GM19193 (cell line): ENCODE data around the gene PRM3.

Experiments
- POLR2A ChIP-seq: IDR thresholded peaks from 4 replicates; pipeline ENCODE4 v1.6.1; 2011; ENCODE audit not compliant: insufficient read depth, insufficient read length; ENCODE audit errors: extremely low read depth

Gene PRM3

DNA sequence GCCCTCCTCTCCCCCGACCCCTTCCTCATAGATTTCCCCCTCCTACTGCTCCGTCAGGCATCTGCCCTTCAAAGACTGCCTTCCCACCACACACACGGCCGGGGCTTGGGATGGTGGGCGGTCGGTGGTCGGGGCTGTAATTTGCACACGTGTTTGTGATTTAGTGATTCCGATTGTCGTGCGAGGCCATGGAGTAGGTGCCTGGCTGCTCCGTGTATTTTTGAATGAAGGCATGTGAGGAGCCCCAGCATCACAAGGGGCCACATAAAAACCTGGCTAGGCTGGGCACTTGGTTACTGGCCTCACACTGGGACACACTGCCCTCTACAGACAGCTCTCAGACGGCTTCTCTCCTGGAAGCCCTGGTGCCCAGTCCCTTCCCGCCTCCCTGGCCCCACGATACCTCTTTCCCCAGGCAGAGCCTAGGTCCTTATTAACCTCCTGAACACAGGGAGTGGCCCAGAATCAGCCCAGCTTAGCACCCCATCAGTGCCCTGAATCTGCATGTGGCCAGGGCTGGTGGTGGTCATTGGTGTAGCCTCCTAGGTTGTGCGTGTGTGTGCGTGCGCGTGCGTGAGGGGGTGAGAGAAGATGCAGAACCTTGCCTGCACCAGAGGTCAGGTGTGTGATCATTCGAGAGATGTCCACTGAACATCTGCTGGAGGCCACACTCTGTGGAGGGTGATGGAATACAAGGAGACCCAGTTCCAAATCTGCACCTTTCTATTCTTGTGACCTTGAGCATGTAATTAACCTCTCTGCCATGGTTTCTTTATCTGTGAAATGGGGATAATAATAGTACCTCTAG lies 16.1 kb downstream of the PRM3 start:
- TF ChIP-seq POLR2A: no peak

DNA sequence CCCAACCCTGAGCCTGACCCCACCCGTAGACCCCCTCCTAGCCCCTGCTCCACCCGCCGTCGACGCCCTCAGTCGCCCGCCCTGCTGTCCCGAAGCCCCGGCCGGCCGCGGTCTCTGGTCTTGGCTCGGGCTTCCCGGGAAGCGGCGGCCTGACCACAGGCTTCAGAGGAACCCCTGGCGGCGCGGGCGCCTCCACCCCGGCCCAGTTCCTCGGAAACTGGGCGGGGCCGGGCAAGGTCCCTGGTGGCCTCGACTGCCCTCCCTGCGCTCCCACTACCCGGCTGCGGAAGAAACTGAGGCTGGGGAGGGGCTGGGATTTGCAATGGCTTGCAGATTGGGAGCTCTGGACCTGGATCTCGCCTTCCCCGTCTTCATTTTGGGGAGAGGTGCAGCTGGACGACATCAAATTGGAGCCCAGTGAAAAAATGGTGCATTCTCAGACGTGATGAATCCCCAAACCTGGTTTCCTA lies 16.7 kb downstream of the PRM3 start:
- TF ChIP-seq POLR2A: no peak

DNA sequence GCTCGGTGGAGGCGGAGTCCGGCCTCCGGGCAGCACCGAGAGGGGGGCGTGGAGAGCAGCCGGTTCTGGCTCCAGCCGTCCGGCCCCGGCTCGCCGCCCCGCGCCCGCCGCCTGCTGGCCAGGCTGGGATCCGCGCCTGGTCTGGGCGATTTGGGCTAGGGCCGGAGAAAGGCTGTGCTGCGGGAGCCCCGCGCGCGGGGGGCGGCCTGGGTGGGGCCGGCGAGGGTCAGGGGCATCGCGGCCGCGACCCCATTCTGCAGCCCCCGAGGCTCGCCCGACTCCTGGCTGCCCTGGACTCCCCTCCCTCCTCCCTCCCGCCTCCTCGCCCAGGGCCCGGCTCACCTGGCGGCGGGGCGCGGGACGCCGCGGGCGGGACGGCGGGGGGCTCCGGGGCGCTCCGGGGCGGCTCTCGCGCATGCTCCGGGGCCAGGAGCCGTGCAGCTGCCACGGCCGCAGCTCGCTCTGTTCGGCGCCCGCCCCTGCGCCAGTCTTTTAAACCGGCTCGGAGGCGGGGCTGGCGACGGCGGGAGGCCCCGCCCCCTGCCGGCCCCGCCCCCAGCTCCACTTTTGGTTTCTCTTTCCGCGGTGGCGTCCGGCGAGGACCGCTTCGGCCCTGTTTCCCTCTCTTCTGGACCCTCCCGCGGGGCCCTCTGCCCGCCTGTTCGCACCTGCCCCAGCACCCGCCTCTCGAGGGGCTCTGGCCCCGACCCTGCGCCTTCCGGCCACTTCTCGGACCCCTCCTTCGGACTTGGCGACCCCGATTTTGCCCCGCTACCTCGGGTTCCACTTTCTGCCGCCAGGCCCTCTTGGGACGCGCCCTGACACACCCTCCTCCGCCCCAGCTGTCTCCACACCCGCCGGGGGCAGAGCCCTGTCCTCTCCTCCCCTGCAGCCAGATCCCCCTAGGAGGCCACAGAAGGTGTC lies 17.4 kb downstream of the PRM3 start, which contains the start of gene SOCS1:
Gene SOCS1, minus strand, starts transcription at position 468 of the 924 bp plus-strand sequence. CDS start 726 bp downstream, outside the sequence.
- TF ChIP-seq POLR2A: peak; percentile 99

DNA sequence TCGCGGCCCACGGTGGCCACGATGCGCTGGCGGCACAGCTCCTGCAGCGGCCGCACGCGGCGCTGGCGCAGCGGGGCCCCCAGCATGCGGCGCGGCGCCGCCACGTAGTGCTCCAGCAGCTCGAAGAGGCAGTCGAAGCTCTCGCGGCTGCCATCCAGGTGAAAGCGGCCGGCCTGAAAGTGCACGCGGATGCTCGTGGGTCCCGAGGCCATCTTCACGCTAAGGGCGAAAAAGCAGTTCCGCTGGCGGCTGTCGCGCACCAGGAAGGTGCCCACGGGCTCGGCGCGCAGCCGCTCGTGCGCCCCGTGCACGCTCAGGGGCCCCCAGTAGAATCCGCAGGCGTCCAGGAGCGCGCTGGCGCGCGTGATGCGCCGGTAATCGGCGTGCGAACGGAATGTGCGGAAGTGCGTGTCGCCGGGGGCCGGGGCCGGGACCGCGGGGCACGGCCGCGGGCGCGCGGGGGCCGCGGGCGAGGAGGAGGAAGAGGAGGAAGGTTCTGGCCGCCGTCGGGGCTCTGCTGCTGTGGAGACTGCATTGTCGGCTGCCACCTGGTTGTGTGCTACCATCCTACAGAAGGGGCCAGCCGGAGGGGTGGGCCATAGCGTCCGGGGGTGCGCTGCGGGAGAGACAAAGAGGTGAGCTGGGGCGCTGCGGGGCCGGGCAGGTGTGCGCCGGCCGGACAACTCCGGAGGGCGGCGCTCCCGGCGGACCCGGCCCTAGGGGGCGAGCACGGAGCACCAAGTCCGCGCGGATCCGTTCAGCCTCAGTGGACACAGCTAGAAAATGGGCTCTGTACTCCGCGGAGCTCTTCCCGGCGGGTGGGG lies 18.3 kb downstream of the PRM3 start:
- TF ChIP-seq POLR2A: no peak

DNA sequence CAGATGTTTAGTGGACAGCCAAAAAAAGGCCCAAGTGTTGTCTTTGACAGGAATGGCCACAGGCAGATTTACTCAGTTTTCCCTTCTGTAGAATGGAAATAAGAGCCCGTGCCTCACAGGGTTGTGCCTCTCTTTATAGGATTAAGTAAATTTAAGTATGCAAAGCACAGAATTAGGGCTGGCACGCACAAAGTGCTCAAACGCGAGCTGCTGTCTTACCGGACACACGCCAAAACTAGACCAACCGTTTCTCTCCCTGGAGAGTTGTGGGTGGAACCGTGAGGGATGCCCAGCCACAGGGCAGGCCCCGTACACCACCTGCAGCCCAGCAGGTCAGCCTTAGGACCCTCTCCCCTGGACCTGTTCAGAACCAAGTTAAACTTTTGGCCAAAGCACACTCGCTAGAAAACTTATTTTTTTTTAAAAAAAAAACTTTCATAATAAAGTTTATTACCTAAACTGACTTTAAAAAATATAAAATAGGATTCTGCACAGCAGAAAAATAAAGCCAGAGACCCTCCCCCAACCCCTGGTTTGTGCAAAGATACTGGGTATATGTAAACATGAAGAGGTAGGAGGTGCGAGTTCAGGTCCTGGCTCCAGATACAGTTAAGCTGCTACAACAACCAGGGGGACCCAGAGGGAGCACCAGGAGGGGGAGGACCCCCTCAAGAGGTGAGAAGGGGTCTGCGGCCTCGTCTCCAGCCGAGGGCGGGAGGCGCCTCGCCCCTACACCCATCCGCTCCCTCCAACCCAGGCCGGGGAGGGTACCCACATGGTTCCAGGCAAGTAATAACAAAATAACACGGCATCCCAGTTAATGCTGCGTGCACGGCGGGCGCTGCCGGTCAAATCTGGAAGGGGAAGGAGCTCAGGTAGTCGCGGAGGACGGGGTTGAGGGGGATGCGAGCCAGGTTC lies 19.2 kb downstream of the PRM3 start:
- no peak for TF ChIP-seq POLR2A

DNA sequence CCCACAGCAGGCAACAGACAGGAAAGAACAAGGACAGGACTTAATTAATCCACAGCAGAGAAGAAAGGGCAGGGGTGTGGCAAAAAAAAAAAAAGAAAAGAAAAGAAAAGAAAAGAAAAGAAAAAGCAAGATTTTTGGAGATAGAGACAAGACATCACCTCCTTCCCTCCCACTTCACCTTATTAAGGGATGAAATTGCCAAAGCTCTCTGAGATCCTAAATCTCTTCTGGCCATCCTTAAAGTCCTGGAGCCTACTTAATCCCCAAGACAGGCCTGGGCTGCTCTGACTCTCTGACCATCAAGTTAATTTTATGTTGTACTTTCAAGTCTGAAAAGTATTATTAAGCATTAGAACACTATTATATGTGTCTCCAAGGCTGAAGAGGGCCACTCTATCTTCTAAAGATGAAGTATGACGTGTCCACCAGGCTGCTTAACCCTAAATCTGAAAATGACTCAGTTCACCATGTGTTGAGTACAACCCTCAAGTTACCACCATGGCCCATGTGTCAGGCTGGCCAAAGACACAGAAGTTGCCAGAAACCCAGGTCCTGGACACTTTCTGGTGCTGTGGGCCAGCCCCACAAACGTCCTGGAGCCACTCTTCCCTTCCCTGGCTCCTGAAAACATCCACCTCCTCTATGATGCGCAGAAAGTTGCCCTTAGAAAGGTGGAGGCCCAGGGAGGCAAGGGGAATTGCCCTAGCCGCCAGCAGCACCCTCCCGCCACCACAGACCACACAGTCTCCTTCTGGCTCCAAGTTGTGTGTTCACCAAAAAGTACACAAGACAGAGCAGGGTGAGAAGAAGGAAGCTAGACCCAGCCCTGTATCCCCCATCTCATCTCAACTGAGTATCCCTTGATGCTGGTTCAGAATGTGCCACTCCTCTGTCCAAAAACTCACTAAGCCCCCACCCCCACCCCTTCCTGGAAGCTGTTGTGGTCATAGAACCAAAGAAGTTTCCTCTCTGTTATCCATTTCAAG lies 20.1 kb downstream of the PRM3 start:
- TF ChIP-seq POLR2A: no peak

DNA sequence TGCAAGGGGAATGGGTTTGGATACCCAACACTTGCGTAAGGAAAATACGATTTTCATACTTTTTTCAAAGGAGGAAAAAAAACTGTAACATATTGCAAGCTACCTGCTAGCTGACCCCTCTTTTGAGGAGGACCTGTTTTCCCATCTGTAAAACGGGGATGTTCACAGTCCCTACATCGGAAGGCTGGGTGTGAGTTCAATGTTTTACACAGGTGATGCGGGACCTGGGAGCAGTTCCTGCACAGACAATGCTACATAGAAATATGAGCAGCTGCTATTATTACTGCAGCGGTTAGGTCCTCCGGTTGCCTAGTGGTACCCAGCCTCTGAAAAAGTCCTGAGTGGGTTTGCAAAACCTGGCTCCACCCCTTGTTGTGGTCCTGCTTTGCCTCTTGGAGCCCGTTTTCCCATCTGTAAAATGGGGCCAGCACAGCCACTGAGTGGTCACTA lies 20.9 kb downstream of the PRM3 start:
- TF ChIP-seq POLR2A: no peak

DNA sequence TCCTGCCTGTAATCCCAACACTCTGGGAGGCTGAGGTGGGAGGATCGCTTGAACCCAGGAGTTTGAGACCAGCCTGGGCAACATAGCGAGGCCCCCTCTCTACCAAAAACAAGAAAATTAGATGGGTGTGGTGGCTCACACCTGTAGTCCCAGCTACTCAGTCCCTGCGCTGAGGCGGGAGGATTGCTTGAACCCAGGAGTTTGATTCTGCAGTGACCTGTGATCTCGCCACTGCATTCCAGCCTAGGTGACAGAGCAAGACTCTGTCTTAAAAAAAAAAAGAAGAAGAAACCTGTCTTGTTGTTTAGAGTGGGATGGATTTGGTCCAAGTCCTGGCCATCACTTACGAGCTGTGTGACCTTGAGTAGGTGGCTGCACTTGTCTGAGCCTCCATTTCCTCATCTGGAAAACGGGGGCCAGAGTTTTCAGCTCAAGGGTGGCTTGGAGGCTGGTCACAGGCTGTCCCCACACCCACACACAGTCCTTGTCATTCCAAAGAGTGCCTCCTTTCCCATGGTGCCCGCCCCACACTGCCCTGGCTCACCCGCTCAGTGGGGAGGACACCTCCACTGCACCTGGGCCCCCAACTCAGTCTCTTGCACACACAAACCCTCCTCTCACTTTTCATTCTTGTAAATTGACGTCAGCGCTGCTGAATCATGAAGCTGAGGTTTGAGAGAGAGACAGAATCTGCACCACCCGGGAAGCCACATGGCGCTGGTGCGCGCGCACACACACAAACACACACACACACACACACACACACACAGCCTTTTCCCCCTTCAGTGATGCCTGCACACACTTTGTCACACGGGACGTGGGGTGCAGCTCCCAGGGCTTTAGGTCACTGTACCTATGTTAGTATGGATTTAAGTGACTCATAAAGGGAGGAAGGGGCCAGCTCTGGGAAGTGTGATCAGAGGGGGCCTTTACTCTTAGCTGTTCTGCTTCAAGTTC lies 21.6 kb downstream of the PRM3 start:
- peak; percentile 52 for TF ChIP-seq POLR2A

DNA sequence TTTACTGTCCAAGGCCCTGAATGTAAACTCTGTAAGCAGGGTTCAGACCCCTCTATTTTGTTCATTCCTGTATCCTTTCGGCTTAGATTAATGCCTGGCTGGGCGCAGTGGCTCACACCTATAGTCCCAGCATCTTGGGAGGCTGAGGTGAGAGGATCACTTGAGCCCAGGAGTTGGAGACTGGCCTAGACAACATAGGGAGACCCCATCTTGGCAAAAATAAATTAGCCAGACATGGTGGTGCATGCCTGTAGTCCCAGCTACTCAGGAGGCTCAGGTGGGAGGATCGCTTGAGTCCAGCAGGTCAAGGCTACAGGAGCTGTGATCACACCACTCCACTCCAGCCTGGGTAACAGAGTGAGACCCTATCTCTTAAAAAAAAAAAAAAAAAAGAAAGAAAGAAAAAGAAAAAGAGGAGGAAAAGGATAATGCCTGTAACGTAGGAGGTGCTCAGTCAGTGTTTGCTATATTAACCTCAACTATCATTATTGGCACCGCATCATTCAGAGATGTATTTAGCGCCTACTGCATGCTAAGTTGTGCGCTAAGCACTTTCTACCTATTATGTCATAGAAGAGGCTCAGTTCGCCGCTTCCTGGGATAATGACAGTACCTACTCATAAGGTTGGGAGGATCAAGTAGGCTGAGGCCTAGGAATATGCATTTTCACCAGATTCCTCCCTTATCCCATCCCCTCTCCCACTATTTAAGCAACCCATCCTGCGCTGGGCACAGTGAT lies 22.5 kb downstream of the PRM3 start:
- TF ChIP-seq POLR2A: no peak

DNA sequence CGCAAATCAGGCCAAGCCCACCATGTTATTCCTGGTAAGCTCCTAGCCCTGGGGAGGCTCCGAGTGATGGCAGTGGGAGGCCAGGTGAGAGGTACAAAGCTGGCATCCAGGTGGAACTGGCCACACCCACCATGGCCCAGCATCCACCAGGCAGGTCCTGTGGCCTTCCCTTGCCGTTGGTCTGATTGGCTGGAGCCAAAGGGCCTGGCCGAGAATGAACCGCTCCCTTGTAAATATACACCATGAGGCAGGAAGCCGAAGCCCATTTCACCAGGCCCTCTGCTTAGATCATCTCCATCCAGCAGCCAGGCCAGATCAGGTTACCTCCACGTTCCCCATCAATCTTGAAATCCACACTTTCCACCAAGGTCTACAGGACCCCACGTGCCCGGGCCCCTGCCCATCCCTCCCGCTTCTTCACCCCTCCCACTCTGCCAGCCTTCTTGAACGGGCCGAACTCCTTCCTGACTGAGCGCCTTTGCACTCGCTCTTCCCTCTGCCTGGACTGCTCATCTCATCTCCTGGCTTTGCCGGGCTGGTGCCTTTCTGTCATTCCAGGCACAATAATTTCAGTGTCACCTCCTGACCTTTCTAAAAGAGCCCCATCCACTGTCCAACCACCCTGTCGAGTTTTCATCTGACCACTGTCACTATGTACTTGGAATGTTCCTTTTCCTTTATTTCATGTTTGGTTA lies 23.2 kb downstream of the PRM3 start:
- no peak for TF ChIP-seq POLR2A
